Measurements from ENCODE around the gene PFDN2.
"Not testable (repeated sequence)": the region's sequence is repeated elsewhere in the genome, so short reads cannot be mapped to it uniquely, and the experiment has no call there.

PFDN2 gene

DNA sequence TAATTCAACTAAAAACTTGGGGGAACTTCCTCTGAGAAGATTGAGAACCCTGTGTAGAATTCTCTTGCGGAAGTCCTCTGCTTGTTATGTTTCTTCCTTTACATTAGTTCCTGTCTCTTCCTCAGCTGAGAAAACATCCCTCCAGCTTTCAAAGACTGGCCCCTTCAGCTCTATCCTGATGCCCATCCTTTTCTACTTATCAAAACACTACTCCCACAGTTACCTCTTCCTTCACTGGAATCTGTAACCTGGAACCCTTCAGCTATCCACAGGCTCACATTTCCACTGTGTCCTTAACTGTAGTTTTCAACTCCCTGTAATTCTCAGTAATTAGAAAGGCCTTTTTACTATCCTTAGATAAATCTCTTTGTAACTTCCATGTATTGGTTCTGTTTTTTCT lies 20.6 kb upstream of the PFDN2 start:
- DNase-seq = no peak

DNA sequence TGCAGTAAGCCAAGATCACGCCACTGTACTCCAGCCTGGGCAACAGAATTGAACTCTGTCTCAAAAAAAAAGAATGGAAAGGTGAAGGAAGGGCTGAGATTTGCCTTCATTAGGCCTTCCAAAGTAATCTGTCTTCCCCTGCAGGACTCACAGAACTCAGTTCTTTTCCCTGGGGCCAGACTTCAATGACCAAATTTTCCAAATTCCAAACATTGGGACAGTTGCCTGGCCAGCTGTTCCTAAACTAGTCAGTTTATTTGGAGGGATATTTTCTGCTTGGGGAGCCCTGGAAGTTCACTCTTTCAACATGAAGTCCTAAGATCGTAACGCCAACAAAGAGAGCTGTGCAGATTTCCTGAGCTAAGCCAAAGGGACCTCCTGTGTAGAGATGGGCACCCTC lies 20.0 kb upstream of the PFDN2 start:
- no peak for DNase-seq

DNA sequence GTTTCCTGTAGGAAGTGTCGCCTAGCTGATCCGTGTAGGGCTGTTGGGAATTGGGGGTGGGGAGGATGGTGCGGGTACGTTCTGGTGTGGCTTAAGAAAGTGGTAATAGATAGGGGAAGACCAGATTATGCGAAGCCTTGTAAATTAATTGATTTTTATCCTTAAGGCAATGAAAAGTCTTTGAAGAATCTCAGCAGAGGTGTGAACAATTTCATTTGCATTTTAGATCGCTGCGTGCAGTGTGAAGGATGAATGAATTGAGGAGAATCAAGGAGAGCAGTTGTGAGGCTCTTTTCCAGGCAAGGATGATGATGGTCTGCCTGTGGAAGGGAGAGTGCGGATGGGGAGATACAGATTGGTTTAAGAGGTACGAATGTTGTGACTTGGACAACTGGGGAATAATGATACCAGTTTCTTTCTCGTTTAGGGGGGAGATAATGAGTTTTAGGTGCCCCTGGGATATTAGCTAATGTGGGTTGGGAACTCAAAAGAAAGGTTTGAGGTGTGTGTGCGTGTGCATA lies 15.4 kb upstream of the PFDN2 start:
- no peak for DNase-seq

- DNase-seq = peak; percentile 87
Observed at GRCh38 chr1:161132410-161133219, 14.8 kb upstream of the PFDN2 start, which contains the start of gene DEDD. Gene DEDD (minus strand): TSS chr1:161132667. CDS start chr1:161124462, 8,205 bp downstream.

GRCh38 chr1:161131523-161132409 lies 13.9 kb upstream of the PFDN2 start:
- DNase-seq = no peak

DNA sequence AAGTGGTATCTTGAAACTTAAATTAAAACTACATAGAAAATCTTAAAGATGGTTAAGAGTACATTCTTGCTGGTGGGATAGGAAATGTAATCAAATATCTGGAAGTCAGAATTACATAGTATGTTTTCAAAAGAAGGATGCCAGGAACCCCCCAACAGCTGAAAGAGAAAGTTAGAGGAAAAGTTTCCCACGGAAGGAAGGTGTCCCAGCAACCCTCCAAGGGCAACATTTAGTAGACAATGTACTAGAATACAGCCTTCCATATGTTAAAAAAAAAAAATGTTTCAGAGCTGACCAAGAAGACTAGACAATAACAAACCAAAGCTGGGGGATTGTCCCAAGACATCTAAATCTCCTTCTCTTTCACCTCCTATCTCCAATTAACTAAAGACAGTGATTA lies 12.4 kb upstream of the PFDN2 start:
- no peak for DNase-seq

- DNase-seq = no peak
Observed at GRCh38 chr1:161128591-161129420, 11.0 kb upstream of the PFDN2 start.

- DNase-seq = no peak
Observed at GRCh38 chr1:161127649-161128048, 9.8 kb upstream of the PFDN2 start.

DNA sequence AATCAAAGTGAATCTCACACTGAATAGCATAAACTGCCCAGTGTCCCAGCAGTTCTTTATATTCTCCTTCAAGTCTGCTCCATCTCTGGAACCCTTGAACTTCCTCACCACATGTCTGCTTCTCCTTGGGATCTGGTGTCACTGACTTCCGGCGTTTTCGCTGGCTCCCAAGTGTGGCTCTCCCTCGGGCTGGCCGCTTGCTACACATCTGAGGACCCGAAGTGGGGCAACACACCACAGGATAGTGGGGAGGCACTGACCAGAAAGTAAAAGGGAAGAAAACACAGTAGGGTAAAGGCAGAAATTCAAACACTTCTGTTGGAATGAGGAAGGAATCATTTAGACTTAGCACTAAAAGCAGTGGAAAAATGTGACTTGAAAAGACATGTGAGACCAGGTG lies 5.1 kb upstream of the PFDN2 start:
- DNase-seq = no peak

GRCh38 chr1:161121834-161122233 lies 4.0 kb upstream of the PFDN2 start:
- DNase-seq = no peak

DNA sequence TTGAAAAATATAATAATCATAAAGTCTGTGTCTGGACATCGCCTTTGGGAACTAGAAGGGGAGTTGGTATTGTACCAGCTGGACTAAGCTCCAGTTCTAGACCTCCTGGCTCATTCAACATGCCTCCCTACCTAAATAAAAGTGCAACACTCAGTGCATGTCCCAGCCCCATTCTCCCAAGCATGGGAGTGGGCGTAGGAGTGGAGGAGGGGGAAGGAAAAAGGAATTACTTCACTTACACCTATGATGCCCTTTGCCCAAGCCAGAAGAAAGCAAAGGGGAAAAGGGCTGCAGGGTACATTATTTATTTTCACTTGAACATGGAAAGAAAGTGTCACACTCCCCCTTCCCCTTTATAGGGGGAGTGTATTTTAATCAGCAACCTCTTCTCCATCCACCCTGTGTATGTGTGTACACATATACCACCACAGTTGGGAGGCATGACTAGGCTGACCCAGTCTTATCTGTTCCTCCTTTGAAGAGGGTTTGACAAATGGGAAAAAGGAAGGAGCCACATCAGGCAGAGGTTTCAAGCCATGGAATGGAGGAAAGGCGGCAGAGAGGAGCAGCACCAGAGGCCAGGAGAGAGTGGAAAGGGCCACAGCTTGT lies 3.3 kb upstream of the PFDN2 start:
- DNase-seq = no peak

GRCh38 chr1:161119092-161119903 lies 1.5 kb upstream of the PFDN2 start:
- no peak for DNase-seq

- DNase-seq = not testable (repeated sequence)
Observed at GRCh38 chr1:161115961-161116360, 1.9 kb downstream of the PFDN2 start.

- DNase-seq = no peak
Observed at GRCh38 chr1:161115132-161115711, 2.6 kb downstream of the PFDN2 start.

GRCh38 chr1:161114556-161114955 lies 3.3 kb downstream of the PFDN2 start:
- no peak for DNase-seq

- DNase-seq = no peak
Observed at GRCh38 chr1:161113915-161114314, 3.9 kb downstream of the PFDN2 start.

DNA sequence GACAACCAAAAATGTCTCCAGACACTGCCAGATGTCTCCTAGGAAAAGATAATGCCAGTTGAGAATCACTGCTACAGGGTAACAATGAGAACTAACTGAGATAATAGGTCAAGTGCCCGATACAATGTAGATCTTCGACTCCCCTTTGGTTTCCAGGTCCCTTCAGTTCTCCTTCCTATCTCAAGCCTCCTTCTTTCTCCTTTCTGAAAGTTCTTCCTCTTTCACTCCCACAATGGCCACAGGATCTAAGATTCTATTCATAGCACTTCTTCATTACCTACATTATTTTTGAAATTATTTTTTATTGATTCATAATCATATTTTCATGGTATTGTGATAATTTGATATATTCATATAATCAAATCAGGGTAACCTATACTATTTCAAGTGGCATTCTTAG lies 6.3 kb downstream of the PFDN2 start:
- no peak for DNase-seq

DNA sequence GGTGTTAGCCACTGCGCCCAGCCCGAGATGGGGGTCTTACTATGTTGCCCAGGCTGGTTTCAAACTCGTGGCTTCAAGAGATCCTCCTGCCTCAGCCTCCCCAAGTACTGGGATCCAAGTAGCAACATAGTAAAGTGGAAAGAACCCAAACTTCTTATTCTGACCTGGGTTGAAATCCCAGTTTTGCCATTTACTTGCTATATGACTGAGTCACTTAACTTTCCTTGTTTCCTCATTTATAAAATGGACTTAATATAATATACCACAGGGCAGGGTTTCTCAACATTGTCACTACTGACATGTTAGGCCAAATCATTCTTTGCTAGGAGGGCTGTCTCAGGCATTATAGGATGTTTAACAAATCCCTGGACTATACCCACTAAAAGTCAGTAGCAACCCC lies 6.7 kb downstream of the PFDN2 start:
- no peak for DNase-seq

DNA sequence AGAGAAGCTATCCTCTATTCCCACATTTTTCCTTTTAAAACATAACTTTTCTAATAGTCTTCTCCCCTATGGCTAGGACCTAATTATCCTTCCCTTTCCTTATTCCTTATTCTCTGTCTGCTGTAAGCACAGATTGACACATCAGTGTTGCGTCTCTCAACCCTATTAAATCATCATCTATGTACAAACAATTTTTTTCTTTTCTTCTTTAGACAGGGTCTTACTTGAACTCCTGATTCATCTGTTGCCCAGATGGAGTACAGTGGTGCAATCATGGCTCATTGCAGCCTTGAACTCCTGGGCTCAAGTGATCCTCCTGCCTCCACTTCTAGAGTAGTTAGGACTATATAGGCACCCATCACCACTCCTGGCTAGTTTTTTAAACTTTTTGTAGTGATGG lies 11.4 kb downstream of the PFDN2 start:
- DNase-seq = no peak

GRCh38 chr1:161100556-161100955 lies 17.3 kb downstream of the PFDN2 start:
- DNase-seq = no peak
